OCI-LY7 (cell line): ENCODE results near the gene DDX10. TPM values are rescaled to one million over a fixed set of nuclear protein-coding genes. Genes with fewer than 3 reads are reported as not detected.

Experiments used
- BruUV-seq: library from RNA; stranded (reverse); fragments of 400-500 nt; replicated peaks from 2 replicates; lab custom pipeline; 2021; lab: Mats Ljungman, UMichigan
- CTCF ChIA-PET: fragments of 300-600 bp; sonication (Branson Sonifier 250); formaldehyde crosslinking; loops from one replicate; lab custom pipeline; 2022; ENCODE audit warnings: antibody characterized with exemption; ENCODE audit not compliant: unreplicated experiment; lab: Charles Lee
- POLR2A ChIA-PET: fragments of 300-600 bp; sonication (Branson Sonifier 250); formaldehyde crosslinking; loops from one replicate; lab custom pipeline; 2022; ENCODE audit warnings: antibody characterized with exemption; lab: Charles Lee
- DNase-seq: peaks from one replicate; pipeline ENCODE4 v3.0.0-alpha.2; 2015; ENCODE audit warnings: low spot score
- H2AFZ ChIP-seq: fragments of 200-600 bp; sonication (generic), shearing (Covaris generic); 2 replicates; pipeline ENCODE4 v1.6.1; 2014; ENCODE audit warnings: mild to moderate bottlenecking, antibody characterized with exemption, low read length, moderate library complexity
- H3K27ac ChIP-seq: fragments of 200-600 bp; sonication (generic); 2 replicates; pipeline ENCODE4 v1.5.1; 2014; ENCODE audit warnings: mixed run types, low read depth, mild to moderate bottlenecking, moderate library complexity, low read length, inconsistent platforms; ENCODE audit not compliant: poor library complexity, severe bottlenecking
- H3K36me3 ChIP-seq: fragments of 200-600 bp; sonication (generic); 2 replicates; pipeline ENCODE4 v1.6.1; 2014; ENCODE audit warnings: mild to moderate bottlenecking, antibody characterized with exemption, low read length, moderate library complexity, mixed read lengths; ENCODE audit not compliant: insufficient read depth
- H3K4me1 ChIP-seq: fragments of 200-600 bp; sonication (generic); 2 replicates; pipeline ENCODE4 v1.5.1; 2014; ENCODE audit warnings: mild to moderate bottlenecking, low read length; ENCODE audit not compliant: insufficient read depth, poor library complexity, severe bottlenecking
- H3K4me2 ChIP-seq: fragments of 200-600 bp; sonication (generic); 2 replicates; pipeline ENCODE4 v1.6.1; 2014; ENCODE audit warnings: mild to moderate bottlenecking, low read length
- H3K4me3 ChIP-seq: fragments of 200-600 bp; sonication (generic); 2 replicates; pipeline ENCODE4 v1.5.1; 2014; ENCODE audit warnings: mild to moderate bottlenecking, low read depth, low read length; ENCODE audit not compliant: poor library complexity, severe bottlenecking
- H3K79me2 ChIP-seq: fragments of 200-600 bp; sonication (generic); 2 replicates; pipeline ENCODE4 v1.6.1; 2016; ENCODE audit warnings: low read depth, mild to moderate bottlenecking, low read length, moderate library complexity, mixed read lengths; ENCODE audit not compliant: insufficient read depth
- H3K9me2 ChIP-seq: fragments of 200-600 bp; sonication (generic); 2 replicates; pipeline ENCODE4 v1.6.1; 2016; ENCODE audit warnings: mild to moderate bottlenecking, low read length, mixed read lengths; ENCODE audit not compliant: insufficient read depth
- H3K9me3 ChIP-seq: fragments of 200-600 bp; sonication (generic); 2 replicates; pipeline ENCODE4 v1.6.1; 2014; ENCODE audit warnings: mild to moderate bottlenecking, mixed run types, low read length, mixed read lengths
- H4K20me1 ChIP-seq: fragments of 200-600 bp; sonication (generic); 2 replicates; pipeline ENCODE4 v1.6.1; 2014; ENCODE audit warnings: mild to moderate bottlenecking, antibody characterized with exemption, low read length, moderate library complexity, mixed read lengths; ENCODE audit not compliant: insufficient read depth
- EZH2phosphoT487 ChIP-seq: fragments of 200-600 bp; sonication (generic); IDR thresholded peaks from 2 replicates; pipeline ENCODE4 v1.6.1; 2018; ENCODE audit warnings: low read depth, borderline replicate concordance, mild to moderate bottlenecking, mixed run types, antibody characterized with exemption, low read length, moderate library complexity, mixed read lengths
- intact Hi-C: fragments of 100-400 bp; cut with micrococcal nuclease; formaldehyde crosslinking; loops from one replicate; pipeline ENCODE4 v1.10.0; 2022; ENCODE audit not compliant: unreplicated experiment
- total RNA-seq, 2 experiments: library from RNA; depleted of rRNA in 1 of 2; stranded (reverse); fragments of >200 nt in 1 of 2; shearing (Covaris generic) in 1 of 2; gene quantifications; 2 replicates each; pipeline ENCODE4 v1.2.3, GENCODE V29; 2014 to 2022
- TF ChIP-seq, protein P1 (sequence below): fragments of 200-600 bp; sonication (generic); conservative IDR thresholded peaks from 2 replicates; pipeline ENCODE4 v1.5.1; 2014; ENCODE audit warnings: mild to moderate bottlenecking, antibody characterized with exemption, low read length, moderate library complexity, mixed read lengths

DDX10 gene
- total RNA-seq, 2 experiments from 2014 or later: 46.5 to 48.7 TPM

DNA sequence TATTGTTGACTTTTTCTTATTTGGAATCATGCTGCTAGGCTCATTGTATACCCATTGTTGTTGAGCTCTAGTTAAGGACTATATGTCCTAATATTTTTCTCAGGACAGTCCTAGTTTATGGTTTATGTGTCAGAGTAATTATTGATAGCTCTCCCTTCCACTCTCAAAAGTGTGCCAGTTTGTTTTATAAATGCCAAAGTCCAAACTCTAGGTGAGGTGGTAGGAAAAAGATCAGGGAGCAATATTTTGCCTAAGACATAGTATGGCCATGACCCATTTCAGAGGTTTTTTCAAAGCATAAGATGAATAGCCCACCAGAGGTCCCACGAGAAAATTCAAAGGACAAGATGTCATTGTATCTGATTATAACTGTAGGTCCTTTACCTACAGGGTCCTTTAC is 20.9 kb upstream of the DDX10 start:
- Histone ChIP-seq H4K20me1 (no peaks in the 10 kb centered on the region), H3K9me2 (no peaks in the 10 kb centered on the region), H2AFZ (no peak overlapping the region), H3K4me3 (no peak overlapping the region), H3K79me2 (no peaks in the 10 kb centered on the region), H3K9me3 (no peaks in the 10 kb centered on the region), H3K4me2 (no peak overlapping the region), H3K27ac (no peak overlapping the region), H3K36me3 (no peaks in the 10 kb centered on the region), H3K4me1 (no peaks in the 10 kb centered on the region)
- ChIA-PET POLR2A (interaction anchor here (0.6 kb wide), 1 partner anchor 1136 kb away, joined by 3 read pairs; no protein-coding TSS in a partner anchor), CTCF (no interaction called here)
- BruUV-seq: no TSS peak
- intact Hi-C loops: no loop called here
- TF ChIP-seq EZH2phosphoT487: no peak
- TF ChIP-seq, protein P1, sequence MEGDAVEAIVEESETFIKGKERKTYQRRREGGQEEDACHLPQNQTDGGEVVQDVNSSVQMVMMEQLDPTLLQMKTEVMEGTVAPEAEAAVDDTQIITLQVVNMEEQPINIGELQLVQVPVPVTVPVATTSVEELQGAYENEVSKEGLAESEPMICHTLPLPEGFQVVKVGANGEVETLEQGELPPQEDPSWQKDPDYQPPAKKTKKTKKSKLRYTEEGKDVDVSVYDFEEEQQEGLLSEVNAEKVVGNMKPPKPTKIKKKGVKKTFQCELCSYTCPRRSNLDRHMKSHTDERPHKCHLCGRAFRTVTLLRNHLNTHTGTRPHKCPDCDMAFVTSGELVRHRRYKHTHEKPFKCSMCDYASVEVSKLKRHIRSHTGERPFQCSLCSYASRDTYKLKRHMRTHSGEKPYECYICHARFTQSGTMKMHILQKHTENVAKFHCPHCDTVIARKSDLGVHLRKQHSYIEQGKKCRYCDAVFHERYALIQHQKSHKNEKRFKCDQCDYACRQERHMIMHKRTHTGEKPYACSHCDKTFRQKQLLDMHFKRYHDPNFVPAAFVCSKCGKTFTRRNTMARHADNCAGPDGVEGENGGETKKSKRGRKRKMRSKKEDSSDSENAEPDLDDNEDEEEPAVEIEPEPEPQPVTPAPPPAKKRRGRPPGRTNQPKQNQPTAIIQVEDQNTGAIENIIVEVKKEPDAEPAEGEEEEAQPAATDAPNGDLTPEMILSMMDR: no peak
- no peak for DNase-seq

DNA sequence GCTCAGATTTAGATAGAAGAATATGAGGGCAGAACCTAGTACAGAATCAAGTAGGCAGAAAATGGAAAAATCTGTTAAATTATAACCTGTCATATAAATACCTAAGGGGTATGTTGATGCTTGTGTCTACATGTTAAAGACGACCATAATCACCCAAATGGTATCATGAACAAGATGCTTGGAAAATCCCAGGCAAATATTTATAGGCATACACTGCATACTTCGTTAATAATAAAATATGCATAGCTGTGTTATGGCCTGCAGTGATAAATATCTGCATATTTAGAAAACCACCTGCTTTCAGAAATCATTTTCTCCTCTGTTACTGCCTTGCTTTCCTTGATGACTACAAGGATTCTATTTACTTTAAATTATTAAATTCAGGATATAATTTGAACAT is 18.9 kb upstream of the DDX10 start:
- Histone ChIP-seq H3K4me3 (no peak overlapping the region), H3K27ac (no peak overlapping the region), H3K79me2 (no peaks in the 10 kb centered on the region), H3K4me1 (no peaks in the 10 kb centered on the region), H3K9me2 (no peaks in the 10 kb centered on the region), H3K4me2 (no peak overlapping the region), H2AFZ (no peak overlapping the region), H4K20me1 (no peaks in the 10 kb centered on the region), H3K36me3 (no peaks in the 10 kb centered on the region), H3K9me3 (no peaks in the 10 kb centered on the region)
- POLR2A ChIA-PET: interaction anchor here (0.5 kb wide), 1 partner anchor 29 kb away, joined by 5 read pairs; no protein-coding TSS in a partner anchor
- CTCF ChIA-PET: no interaction called here
- no peak for DNase-seq
- no peak for TF ChIP-seq EZH2phosphoT487
- TF ChIP-seq, protein P1: no peak
- intact Hi-C loops: loop anchor here (5.0 kb wide), 2 partner anchors 229 to 639 kb away; partner anchors contain the start of gene CUL5
- BruUV-seq: no TSS peak

DNA sequence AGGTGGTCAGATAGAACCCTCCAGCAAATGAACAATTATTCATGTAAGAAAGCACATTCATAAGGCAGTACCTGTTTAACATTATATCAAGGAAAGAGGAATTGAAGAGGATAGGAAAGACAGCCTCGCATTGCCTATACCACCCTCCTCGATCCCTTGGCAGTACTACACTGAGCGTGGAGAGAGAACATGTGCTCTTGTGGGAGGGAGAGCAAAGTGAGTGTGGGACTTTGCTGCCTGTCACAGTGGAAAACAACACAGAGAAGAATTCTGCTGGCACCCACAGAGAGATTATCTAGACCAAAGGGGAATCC is 17.5 kb upstream of the DDX10 start:
- Histone ChIP-seq H3K9me3 (no peaks in the 10 kb centered on the region), H3K4me1 (no peaks in the 10 kb centered on the region), H3K9me2 (no peaks in the 10 kb centered on the region), H4K20me1 (no peaks in the 10 kb centered on the region), H3K4me3 (no peak overlapping the region), H3K36me3 (no peaks in the 10 kb centered on the region), H3K4me2 (no peak overlapping the region), H3K79me2 (no peaks in the 10 kb centered on the region), H3K27ac (no peak overlapping the region), H2AFZ (no peak overlapping the region)
- intact Hi-C loops: loop anchor here (5.0 kb wide), 2 partner anchors 230 to 640 kb away; partner anchors contain the start of gene CUL5
- TF ChIP-seq EZH2phosphoT487: no peak
- TF ChIP-seq, protein P1: no peak
- BruUV-seq: no TSS peak
- CTCF ChIA-PET: no interaction called here
- POLR2A ChIA-PET: no interaction called here
- DNase-seq: no peak
